D721Med (cell line): ENCODE results near the gene NFAT5.
"Not testable (repeated sequence)": the region's sequence is repeated elsewhere in the genome, so short reads cannot be mapped to it uniquely, and the experiment has no call there.

Experiments
- DNase-seq: peaks from one replicate; pipeline ENCODE4 v3.0.0; 2011; ENCODE audit warnings: low spot score; ENCODE audit not compliant: insufficient read length
- FAIRE-seq: peaks from 2 replicates; lab custom pipeline; 2011; peaks lifted over from hg19 to GRCh38; lab: Jason Lieb, UNC
- CTCF ChIP-seq: IDR thresholded peaks from 2 replicates; pipeline ENCODE4 v1.5.1; 2012; ENCODE audit warnings: mild to moderate bottlenecking, control low read depth; ENCODE audit not compliant: insufficient read depth; ENCODE audit errors: missing control alignments

NFAT5 gene

GRCh38 chr16:69559164-69559563 lies 6.6 kb upstream of the NFAT5 start:
- DNase-seq (no peak), FAIRE-seq (no peak)
- TF ChIP-seq CTCF: no peak

DNA sequence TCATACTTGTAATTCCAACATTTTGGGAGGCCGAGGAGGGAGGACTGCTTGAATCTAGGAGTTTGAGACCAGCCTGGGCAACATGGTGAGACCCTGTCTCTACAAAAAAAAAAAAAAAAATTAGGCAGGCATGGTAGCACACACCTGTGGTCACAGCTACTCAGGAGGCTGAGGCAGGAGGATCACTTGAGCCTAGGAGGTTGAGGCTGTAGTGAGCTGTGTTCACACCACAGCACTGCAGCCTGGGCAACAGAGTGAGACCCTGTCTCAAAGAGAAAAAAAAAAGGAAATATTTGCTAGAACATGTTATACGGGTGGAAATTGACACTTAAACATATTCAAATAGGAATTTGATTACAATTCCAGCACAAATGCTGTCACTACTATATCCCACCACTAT lies 4.4 kb upstream of the NFAT5 start:
- DNase-seq, FAIRE-seq: not testable (repeated sequence)

DNA sequence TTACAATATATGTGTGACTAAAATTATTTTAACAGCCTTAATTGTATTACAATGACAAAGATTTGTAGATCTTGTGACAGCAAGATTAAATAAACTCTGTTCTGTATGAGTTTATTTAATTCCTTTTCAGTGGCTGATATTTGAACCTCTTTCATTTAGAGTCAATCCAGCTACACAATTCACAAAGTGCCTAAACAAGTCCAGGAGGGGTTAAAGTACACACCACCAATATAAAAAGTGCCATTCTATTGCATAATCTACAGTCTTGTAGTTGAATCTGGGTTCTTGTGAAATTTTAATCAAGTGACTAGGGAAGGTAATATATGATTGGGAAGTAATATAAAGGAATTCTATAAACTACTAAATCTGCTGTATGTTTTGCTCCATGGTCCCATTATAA lies 3.9 kb upstream of the NFAT5 start:
- FAIRE-seq: no peak
- no peak for DNase-seq
- TF ChIP-seq CTCF: no peak

DNA sequence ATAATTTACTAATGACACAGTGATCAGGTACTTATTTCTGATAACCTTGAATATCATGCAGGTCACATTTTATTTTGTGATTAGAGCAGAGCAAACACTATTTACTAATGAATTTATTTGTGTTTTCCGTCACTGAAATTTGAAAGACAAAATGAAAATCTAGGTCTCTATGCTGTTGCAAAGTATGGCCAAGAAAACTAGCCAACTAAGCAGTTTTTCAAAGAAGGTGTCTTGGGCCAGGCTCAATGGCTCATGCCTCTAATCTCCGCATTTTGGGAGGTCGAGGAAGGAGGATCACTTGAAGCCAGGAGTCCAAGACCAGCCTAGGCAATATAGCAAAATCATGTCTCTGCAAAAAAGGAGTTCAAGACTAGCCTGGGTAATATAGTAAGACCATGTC lies 3.0 kb upstream of the NFAT5 start:
- FAIRE-seq (no peak), DNase-seq (no peak)
- no peak for TF ChIP-seq CTCF

- FAIRE-seq: no peak
- DNase-seq: no peak
- no peak for TF ChIP-seq CTCF
Measured at GRCh38 chr16:69563605-69564580, 1.9 kb upstream of the NFAT5 start.

GRCh38 chr16:69564845-69565670 lies 708 bp upstream of the NFAT5 start:
- no peak for TF ChIP-seq CTCF
- DNase-seq (no peak), FAIRE-seq (no peak)

DNA sequence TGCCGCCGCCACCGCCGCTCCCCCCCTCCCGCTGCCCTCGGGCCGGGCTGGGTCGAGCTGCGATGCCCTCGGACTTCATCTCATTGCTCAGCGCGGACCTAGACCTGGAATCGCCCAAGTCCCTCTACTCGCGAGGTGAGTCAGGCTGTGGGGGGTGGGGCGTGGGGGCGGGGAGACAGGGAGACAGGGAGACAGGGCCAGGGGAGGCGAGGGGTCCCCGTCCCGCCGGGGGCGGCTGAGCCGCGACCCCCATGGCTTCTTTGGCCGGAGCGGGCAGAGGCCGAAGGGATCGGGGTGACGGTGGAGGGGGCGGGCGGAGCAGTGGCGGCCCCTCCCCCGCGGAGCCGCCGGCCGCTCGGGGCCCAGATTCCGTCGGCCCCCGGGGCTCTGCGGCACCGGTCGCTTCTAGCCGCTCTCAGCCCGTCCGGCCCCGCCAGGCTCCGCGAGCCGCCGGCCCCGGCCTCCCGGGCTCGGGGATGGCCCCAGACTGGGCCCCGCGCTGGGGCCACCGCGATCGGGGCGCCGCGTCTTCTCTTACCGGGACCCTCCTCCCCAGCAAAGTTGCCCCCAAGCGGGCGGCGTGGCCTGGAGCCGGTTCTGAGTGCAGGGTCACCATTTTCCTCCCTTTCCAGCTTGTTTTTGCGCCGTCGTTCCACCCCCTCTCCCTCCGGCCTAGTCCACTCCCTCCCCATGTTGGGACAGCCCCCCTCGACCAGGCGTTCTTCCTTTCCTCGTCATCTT lies 644 bp downstream of the NFAT5 start:
- no peak for TF ChIP-seq CTCF
- DNase-seq (no peak), FAIRE-seq (no peak)
